DMS153 treated with DMSO at 0.1 percent for 48 hours (cell line): Measurements from ENCODE around the gene P3H2.
"Not testable (repeated sequence)": the region's sequence is repeated elsewhere in the genome, so short reads cannot be mapped to it uniquely, and the experiment has no call there.

ENCODE experiments used
- DNase-seq: peaks from one replicate; lab custom pipeline; 2025; ENCODE audit not compliant: unreplicated experiment; lab: John Stamatoyannopoulos, UW

P3H2 gene

DNA sequence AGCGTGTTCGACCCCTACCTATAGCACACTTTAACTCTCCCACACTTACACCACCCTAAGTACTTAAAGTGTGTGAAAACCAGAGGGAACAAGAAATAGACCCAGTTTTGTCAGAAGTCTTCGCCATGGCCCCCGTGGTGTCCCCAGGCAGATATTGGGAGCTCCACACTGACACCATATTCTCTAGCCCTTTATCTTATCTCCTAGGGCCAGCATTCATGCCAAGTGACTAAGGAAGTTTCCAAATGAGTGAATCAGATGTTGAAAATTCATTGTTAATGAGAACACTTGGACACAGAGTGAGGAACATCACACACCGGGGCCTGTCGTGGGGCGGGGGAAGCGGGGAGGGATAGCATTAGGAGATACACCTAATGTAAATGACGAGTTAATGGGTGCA is 31.8 kb downstream of the P3H2 start:
- no peak for DNase-seq

DNA sequence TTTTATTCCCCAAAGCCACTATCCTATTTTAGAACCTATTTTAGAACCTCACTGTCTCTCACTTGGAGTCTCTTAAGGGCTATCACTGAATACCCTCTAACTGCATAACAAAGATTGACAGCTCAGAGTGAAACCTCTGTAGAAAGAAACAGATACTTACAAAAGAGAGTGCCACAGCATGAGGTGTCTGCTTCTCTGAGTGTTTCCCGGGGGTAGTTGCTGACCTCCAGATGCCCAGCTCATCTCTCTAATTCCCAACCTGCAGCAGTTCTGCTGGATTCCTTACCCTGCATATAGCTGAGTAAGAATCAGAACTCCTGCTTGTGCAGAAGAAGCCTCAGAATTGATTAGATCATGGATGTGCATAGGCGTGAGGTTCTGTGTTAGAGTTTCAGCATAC is 34.5 kb downstream of the P3H2 start:
- DNase-seq, result no peak

DNA sequence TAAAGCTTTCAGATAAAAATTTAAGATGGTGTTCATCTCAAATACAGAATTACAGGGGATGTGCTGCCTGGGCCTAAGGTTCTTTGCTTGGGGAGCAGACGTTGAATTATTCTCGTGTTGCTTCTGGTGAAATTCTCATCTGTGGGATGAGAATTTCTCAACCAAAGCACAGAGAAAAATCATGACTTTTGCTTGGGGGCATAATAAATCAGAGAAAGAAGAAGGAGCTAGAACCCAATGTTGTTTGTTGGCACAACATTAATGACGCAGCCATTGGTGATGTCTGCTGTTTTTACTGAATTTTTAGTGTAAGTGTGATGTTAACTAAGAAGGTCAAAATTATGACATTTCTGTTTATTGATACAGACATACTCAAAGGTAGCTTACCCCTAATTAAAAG is 35.7 kb downstream of the P3H2 start:
- no peak for DNase-seq

DNA sequence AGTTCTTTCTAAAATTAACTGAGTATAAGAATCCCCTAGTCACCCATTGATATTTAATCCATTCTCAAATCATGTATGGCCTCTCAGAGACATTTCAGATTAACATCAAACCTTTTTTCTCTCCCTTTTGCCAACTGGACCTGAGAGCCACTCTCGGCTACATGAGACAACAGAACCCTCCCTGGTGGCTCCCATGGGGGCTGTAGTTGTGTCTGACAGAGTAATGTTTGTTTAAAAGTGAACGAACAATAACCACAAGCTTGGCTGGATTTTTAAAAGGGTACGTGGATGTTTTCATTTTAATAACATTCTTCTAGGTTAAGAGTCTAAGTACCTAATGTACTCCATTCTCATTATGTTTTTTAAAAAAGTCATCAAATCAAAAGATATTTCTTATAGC is 37.1 kb downstream of the P3H2 start:
- no peak for DNase-seq

DNA sequence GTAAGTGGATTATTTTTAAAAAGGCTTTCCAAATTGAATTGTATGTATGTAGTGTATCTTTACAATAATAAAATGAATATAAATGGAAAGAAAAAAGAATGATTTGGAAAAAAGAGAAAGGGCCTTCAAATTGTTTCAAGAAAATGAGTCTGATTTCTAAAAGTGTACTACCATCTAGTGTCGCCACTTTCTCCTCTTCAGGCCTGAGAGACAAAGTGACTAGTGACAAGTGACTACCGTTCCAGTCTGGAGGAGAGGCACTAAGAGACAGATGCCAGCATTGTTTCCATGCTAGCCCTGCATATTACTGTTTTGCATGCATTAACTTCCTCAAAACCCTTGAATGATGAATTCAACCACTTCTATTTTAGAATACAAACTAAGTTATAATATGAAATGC is 39.3 kb downstream of the P3H2 start:
- no peak for DNase-seq

DNA sequence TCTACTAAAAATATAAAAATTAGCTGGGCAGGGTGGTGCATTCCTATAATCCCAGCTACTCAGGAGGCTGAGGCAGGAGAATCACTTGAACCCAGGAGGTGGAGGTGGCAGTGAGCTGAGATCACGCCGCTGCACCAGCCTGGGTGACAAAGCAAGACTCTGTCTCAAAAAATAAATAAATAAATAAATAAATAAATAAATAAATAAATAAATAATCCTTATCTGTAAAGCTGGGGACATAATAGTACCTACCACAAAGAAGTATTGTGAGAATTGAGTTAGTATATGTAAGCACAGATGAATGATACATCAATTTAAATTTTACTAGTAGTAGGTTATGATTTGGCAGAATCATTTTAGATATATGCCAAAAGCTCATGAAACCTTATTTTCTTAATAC is 41.5 kb downstream of the P3H2 start:
- DNase-seq, result not testable (repeated sequence)

DNA sequence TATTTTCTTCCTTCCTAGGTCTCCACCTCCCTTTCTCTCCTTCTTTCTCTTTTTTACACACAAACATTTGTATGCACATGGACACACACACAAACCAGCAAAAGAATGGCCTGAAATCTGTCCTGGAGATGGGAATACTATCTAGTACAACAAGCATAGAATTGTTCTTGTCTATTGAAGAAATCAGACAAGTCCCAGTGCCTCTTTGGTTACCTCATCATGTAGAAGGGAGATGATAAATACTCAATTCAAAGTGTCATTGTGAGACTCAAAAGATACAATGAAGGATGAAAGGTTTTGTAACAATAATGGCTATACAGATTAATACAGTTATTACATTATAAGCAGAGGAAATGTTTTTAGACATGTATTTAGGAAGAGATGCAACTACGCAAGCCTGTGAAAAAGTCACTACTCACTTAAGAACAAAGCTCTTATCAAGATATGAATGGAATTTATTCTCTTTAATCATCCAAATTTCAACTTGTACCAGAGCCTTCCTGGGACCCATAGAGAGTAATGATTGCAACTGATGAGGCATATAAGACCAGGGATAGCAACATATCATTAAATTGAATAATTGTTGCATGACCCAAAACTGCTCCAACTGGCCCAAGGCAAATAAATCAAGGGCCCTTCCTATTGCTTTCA is 43.2 kb downstream of the P3H2 start:
- no peak for DNase-seq

DNA sequence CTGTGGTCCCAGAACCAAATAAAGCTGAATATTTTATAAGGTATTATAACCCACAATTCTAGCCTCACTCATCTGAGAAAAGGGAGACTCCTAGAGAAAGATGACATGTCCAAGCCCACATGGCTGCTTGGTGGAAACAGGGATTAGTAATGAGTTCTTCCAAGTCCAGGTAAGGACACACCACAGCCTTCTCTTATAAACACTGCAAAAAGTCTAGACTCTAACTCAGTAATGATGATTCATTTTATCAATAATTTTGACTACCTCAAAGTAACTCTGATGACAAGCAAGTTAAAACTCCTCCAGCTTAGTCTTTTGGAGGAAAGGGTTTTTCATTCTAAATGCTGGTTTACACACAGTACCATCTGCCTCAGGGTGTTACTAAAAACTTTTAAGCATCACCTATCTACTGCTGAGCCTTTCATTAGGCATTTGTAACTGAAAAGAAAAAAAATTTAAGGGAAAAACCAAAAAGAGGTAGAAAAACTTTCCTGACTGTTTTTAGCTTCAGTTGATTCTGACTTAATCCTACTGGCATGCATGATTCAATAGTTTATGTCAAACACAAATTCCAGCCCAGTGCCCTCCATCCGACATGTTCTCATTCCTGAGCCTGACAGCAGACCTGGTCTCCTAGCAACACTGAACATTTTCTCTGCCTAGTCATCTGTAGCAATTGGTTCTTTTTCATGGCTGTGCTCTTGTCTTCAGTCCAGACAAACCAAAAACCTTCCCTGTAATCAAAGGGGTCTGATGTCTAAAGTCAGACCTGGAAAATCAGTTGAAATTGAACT is 43.9 kb downstream of the P3H2 start:
- no peak for DNase-seq

DNA sequence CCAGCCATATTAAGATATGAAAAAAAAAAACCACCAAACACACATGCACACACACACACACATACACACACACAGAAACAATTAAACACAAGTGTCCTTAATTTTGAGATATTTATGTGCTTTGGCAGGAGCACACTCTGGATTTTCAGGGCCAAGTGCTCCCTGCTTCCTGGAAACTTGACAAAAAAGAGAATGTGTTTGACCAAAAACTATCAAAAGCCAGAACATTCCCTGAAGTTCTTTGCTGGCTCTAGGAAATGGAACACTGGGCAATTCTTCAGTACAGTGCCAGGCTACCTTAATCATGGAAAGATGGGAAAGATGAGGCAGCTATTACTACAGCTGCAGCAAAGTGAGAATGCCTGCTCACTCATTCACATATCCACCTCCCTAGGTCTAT is 44.6 kb downstream of the P3H2 start:
- no peak for DNase-seq

DNA sequence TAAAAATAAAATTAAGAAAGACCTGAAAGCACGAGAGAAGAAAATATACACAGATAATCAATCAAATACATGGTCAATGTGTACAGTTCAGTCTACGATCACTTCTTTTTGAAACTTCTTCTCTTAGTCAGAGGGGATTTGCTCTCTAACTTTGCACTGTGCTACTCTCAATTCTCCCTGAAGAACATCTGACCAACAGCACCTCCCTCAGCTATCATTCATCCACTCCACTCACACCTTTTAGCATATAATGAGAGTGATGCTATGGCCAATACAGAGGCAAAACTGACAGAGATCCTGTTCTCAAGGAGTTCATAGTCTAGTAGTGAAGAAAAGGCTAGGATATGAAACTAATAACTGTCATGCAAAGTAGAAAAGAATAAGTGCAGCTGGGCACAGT is 45.9 kb downstream of the P3H2 start:
- no peak for DNase-seq

DNA sequence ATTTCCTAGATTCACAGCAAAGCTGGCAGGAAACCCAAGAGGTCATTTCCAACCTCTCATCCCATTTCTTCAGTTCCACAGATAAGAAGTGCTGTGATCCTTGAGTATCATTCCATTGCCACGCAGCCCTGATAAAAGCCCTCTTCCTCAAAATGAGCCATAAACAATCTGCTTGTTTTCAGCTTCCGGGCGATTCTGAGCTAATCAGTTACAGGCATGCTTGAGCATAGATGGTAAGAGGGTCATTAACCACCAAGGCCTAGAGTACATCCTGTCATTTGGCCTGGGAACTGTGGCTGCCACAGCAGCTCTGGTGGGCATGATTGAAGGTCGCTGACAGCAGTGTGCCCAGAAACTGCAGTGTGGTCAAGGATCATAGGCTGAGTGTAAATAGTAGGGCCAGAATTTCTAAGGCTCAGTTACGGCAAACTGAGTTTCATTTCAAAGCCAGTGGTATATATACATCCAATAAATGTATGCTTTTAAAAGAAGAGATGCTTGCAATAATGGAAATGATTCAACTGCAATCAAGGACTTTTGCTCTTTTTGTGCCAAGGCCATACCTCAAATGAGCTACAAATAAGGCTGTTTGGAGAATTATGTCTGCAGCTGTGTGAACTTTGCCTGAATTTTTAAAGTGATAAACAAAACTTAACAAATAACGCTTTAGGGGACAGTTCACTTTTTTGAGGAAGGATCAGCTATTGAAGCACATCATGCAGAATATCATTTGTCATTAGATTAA is 47.3 kb downstream of the P3H2 start:
- DNase-seq, result no peak

DNA sequence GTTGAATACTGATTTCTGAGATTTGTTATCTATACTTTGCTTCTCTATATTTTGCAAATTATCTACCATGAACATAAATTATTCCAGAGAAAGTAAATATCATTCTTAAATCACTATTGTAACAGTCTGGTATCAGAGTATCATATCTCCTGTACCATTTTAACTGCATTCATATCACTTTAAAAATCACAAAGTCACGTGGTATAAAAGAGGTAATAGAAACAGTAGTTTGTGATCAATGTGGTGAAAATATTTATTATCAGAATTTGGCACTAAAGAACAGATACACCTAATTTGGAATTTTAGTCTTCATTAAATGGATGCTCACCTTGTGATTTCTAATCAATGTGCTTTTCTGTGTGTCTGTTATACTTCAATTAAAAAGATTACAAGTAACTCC is 47.8 kb downstream of the P3H2 start:
- DNase-seq, result no peak

DNA sequence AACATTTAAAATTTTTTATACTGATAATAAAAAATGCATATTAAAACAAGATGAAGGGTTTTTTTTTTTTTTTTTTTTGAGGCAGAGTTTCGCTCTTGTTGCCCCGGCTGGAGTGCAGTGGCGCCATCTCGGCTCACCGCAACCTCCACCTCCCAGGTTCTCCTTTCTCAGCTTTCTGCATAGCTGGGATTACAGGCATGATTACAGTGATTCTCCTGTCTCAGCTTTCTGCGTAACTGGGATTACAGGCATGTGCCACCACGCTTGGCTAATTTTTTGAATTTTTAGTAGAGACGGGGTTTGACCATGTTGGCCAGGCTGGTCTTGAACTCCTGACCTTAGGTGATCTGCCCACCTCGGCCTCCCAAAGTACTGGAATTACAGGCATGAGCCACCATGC is 48.8 kb downstream of the P3H2 start:
- DNase-seq, result not testable (repeated sequence)

DNA sequence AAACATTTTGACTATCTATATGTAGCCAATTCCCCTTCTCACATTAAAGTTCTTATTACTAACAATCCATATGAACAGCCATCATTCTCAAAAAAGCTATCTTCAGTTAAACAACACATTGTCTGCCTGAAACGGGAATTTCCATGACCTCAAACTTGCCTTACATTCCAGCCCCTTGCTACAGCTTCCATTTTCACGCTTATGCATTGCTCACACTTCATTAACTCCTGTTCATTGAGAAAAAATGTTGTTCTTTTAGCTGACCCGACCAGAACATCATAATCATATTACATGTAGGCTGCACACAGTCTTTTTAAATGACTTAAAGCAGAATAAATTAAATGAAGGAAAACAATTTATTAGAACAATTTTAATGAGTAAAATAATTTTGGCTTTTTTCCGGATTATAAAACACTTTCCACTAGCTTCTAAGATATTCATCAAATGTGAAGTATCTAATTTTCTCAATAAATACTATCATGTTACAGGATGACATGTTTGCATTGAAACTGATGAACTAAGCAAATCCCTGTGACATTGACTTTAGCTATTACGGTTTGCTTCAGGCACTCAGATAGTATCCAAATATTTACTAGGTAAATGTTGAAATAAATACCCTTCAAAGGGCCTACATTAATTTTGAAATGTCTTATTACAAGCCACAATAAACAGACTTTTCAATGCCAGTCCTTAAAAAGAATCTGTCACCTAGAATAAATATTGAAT is 49.9 kb downstream of the P3H2 start:
- DNase-seq, result peak; percentile 39

DNA sequence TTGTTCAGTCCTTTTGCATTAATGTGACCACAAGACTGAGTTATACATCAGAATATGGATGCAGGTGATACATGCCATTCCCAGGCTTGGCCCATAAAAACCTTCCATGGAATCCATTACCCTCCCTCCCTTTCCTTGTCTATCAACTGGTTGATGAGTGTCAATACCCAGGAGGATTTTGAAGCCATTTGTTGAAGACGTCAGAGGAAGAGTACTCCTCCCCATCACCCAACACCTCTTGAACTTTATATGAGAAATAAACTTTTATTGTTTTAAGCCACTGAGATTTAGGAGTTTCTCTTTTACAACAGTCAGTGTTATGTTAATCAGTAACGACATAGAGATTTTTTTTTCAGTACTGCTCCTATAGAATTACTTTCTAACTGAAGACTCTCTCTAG is 55.5 kb downstream of the P3H2 start:
- DNase-seq, result no peak

DNA sequence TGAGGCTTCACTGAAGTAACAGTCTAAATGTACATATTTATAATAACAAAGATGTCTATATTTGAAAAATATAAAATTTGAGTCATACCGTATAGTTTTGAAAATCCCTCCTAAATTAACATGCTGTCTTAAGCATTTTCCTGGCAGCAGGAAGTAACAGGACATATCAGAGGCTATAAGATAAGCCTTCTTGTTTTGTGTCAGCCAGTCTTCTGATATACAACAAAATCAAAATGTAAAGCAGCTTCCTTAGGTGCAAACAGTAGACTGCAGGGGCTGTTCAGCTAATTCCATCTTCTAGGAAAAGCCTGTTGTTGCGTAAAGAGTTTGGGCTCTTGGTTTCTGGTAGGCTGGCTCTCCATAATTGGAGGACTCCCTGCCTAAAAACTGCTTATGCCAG is 56.0 kb downstream of the P3H2 start:
- DNase-seq, result no peak

DNA sequence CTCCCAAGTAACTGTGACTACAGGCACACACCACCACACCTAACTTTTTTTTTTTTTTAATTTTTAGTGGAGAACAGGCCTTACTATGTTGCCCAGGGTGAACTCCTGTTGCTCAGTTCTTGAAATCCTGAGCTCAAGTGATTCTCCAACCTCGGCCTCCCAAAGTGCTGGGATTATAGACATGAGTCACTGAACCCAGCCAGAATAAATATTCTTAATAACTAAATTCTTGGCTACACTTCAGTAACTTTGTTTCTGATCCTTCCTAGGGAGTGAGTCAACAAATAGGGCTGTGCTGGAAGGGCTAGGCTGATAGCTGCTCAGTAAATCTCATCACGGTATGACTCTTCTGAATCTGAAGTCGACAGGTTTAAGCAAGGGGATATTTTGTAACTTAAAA is 56.6 kb downstream of the P3H2 start:
- DNase-seq, result no peak

DNA sequence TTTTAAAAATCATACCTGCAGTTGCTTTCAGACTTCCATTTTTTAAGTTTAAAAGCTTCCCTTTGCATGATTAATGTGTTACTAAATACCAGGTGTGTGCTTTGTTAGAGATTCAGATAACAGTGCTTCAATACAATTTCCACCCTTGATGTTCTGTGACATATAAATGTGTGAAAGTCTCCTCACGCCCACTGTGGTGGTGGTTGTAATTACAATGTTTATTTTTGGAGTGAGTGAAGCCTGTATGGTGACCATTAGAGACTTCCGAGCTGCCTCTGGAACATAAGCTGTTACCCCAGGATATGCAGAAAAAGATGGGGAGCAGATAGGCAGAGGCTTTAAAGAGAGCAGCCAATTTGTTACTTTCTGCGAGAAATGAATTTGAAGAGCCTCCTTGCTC is 57.2 kb downstream of the P3H2 start:
- no peak for DNase-seq

DNA sequence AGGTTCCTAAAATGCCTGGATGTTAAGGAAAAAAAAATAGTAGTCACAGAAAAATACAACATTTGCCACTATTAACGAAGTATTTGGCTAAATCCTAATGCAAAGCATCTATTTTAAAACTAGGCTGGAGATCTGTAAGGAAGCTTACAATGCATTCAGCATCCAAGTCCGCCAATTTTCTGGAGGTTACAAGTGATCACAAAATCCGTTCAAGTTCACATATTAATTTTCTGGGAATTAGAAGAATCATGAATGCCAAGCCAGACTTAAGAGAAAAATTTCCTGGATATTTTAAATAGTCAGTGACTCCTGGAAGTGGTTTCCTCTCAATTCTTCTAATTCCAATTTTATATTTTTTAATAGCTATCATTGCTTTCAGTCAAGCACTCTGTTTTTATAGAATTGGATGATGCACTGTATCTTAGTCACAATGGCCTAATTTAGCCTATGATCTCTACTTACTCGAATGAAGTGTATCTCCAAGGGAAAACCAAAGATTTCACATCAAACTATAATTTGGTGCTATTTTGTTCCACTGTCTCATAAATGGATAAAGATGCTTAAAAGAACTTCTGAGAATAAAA is 60.4 kb downstream of the P3H2 start:
- no peak for DNase-seq

DNA sequence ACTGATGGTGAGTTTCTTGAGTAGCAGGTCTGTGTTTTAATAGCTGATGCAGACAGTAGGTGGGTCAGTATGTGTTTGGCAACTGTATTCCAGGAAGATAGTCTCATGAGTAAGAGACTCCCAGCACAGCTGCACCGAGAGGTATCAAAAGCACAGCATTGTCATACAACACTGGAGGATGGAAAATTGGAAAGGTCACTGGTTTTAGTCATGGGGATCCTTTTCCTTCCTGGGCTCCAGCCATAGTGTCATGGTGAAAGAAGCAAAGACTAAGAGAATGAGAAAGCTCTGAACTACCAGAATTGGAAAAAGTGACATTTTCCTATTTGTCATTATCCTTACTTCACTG is 61.5 kb downstream of the P3H2 start:
- DNase-seq, result no peak

DNA sequence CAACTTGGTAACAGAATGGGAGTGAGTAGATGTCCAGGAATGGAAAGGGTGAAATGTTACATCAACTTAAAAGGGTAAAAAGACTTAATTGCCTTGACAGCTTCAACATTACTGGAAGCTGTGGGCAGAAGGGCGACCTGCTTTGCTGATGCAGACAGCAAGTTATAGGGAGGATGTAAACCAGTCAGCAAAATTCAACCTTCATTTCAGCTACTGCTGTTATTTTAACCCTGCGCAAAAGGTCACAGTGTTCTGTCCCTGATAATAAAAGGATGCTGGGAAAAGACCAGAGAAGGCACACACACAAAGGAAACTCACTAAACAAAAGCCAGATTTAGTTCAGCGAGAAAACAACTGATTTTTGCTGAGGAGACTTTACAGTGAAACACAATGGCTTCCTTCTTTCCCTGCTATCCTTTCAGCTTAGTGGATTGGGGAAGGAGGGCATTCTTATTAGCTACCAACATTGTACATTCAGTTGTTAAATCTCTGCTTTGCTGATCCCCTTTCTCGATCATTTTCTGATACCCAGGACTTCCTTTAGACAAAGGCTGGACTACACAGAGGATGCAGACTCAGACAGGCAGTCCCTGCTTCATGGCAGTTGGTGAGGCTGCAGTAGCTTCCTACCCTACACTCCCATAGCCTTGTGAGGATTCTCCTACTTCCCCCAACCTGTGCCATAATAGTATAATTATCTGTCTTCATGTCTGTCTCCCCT is 62.0 kb downstream of the P3H2 start:
- DNase-seq, result no peak
